Left cardiac atrium (tissue), 4 donors: ENCODE measurements around the gene PLAC8L1. TPM values are rescaled to one million over a fixed set of nuclear protein-coding genes. Genes with fewer than 3 reads are reported as not detected.

Source experiments
- ATAC-seq, 2 donors: fragments of 200-7000 bp; cut with Tn5 transposase; one replicate each; pipeline ENCODE4 v1.9.1; 2020; ENCODE audit warnings: mild to moderate bottlenecking in 2 of 2, moderate library complexity in 2 of 2
- DNase-seq: peaks from one replicate; pipeline ENCODE4 v3.0.0-alpha.2; 2020
- intact Hi-C, 2 donors: fragments of 100-400 bp; cut with DNase I; formaldehyde crosslinking; loops; one replicate each; pipeline versions ENCODE4 v1.14.1 to v1.15.1; 2022 to 2023
- total RNA-seq, 2 donors: library from RNA; stranded (reverse); fragmentation: NEBNext Ultra II Directional; extraction: Animal tissue kit (Norgen Biotek cat#: 25700); gene quantifications; one replicate each; pipeline ENCODE4 v1.2.1, GENCODE V29; 2021
- donor health status: DM: no; HTN: yes; CAD: no.
- donor health status: DM: no; HTN: yes; CAD: no; lungs with severe emphysema.
- donor health status: DM: yes; HTN: yes; CAD: no.
- donor health status: Dilated cardiomyopathy.

The PLAC8L1 gene
- total RNA-seq, 2 donors from 2014 or later, result 0.62 TPM; not detected in 1

DNA sequence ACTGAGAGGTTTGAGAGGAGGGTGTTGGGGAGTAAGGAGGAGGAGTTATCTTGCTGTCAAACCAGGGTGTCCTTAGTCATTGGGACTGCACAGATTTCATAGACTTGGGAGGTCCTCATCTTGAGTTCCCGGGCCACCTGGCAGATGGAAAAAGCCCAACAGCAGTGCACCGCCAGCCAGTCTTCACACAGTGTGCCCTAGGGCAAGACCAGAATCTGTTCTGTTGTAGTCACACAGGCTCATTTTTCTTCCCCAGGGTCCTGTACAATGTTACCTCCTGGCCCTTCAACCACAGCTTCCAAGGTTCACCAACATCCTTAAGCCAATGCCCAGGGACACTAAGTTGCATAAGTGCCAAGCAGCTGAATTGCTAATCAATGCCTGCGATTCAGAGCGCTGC is 21.0 kb downstream of the PLAC8L1 start:
- DNase-seq (no peak), ATAC-seq (no peak)
- intact Hi-C loops, result no loop called here

DNA sequence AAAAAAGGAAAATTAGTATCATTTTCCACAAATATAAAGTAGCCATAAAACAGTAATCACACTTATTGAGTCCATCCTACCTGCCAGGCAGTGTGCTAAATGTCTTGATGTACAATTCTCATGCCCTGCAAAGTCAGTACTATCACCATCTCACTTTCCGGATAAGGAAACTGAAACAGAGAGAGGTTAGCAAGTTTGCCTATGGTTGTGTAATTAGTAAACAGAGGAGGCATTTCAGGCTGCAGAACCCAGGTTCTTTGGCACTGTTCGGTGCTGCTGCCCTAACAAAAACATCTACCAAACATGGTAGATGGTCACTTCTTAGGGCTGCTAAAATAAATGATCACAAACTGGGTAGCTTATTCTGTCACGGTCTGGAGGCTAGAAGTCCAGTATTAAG is 22.6 kb downstream of the PLAC8L1 start:
- intact Hi-C loops, result no loop called here
- no peak for DNase-seq
- ATAC-seq, result no peak

DNA sequence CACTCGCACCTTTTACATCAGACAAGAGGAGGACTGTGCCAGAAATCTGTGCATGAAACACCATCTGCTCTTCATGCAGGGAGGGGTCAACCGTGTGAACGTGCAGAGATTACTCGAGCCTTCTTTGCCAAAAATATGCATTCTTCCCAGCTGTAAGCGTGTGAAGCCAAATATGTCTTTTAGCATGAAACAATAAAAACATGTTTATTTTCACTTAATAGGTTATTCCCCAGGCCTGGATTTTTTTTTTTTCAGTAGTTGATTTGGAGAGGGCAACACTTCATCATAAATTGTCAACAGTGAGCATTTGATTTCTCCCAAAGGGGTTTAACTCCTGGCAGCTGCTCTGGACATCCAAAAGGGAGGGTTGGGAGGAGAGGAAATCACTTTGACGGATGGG is 23.8 kb downstream of the PLAC8L1 start:
- DNase-seq, result no peak
- intact Hi-C loops, result no loop called here
- peak in 1 of 2 donors; percentile 27 for ATAC-seq

DNA sequence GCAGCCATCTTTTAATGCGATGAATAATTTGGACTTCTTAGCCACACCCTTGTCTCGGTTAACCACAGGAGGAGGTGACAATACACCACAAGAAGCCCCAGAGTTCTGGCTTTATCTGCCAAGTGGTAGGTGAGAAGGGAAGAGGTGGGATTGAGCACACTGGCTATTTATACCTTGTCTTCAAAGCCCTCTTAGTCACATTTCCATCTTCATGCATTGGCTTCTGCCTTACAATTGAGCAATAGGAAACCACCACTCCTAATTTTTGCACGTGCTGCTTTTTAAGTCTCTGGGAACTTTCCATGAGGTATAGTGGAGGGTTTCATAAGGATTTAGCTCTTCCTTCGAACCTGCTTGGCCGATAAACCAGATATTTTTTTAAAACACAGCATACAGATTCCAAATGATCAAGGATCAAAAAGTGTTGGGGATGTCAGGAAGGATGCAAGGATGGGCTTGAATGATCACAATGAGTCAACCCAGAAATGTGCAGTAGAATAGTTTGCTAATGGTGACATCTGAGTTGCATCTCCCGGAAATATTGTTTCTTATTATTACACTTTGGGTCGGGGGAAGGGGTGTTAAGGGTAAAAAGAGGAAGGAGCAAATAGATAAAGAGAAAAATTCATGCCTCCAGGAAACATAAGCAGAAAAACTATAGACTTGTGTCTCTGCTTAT is 25.5 kb downstream of the PLAC8L1 start:
- DNase-seq, result no peak
- peak in 1 of 2 donors; percentile 30 for ATAC-seq
- intact Hi-C loops, result no loop called here

DNA sequence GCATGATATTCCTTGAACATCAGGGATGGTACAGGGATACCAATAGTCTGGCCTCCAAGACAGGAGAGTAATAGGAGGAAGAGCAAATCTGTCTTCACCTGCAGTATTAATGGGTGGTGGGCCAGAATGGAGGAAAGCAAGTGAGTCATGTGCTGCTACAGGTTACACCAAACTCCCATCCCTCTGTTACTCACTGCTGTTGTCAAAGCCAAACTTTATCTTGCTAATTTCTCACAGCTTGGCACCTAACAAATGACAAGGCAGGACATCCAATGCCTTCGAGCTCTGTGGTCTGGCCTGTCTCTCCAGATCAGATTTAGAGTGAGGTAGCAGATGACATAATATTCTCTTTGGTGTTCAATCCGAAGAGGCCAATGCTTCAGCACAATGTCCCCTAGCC is 26.8 kb downstream of the PLAC8L1 start:
- peak in 1 of 2 donors; percentile 56 for ATAC-seq
- no peak for DNase-seq

DNA sequence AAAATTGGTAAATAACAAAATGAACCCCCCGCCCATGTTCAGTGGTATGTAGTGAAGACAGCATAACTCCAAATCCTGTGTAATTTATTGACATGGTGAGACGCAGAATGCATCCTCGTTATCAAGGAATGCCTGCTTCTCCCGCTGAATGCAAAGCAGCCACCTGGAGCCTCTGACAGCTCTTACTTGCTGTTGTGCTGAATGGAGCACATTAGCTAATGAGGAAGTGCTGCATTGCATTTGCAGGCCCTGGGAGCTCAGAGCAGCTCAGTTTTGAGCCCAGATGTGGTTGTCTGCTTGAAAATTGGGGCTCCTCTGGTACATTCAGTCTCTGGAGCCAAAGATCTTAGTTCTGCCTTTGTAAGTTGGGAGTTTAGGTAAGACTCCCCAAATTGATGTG is 28.9 kb downstream of the PLAC8L1 start:
- ATAC-seq (no peak), DNase-seq (no peak)
- intact Hi-C loops, result no loop called here

More for the DNA sequence above, 26.8 kb downstream of the PLAC8L1 start:
- intact Hi-C loops, result no loop called here

DNA sequence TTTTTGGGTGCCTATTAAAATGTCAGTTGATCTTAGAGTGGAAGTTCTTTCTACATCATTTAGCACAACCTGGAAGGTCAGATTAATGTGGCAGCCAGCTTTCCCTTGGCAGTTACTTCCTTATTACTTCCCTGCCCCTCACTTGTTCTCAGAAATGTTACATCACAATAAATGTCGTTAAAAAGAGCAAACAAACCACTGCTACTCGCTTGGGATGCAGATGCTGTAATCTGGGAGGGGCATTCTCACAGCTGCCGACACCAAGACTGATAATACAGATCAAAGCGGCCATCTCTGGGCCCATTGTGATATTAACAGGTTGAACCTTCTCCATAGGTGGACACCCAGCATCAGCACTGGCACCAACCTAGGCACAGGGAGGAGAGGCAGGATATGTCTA is 29.3 kb downstream of the PLAC8L1 start:
- DNase-seq, result no peak
- intact Hi-C loops, result no loop called here
- ATAC-seq, result peak in 1 of 2 donors; percentile 12

DNA sequence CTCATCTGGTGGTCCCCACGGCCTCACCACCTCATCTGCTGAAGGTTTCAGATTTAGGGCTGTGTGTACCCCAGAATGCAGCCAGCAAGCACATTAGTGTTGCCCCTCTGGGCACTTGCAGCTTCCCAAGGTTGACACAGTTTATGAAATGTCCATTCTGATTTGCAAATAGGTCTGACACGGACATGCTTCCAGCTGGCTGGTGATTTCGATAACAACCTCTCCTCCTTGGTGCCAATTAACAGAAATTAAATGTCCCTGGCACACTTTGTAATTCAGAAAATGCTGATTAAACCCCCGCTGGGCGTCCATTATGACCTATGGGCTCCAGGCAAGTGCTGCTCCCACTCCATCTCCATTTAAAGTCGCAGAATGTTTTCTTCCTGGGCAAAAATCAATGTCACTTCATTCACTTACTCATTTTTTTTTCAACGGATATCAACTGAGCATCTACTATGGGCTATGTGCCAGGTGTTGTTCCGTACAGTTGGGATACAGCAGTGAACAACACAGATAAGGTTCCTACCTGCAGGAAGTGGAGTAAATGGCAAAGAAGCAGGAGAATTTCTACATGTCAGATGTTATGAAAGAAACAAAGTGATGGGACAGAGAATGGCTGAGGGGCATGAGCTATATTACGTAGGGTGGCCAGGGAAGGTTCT is 32.0 kb downstream of the PLAC8L1 start:
- intact Hi-C loops, result no loop called here
- ATAC-seq (peak in 1 of 2 donors; percentile 20), DNase-seq (no peak)

DNA sequence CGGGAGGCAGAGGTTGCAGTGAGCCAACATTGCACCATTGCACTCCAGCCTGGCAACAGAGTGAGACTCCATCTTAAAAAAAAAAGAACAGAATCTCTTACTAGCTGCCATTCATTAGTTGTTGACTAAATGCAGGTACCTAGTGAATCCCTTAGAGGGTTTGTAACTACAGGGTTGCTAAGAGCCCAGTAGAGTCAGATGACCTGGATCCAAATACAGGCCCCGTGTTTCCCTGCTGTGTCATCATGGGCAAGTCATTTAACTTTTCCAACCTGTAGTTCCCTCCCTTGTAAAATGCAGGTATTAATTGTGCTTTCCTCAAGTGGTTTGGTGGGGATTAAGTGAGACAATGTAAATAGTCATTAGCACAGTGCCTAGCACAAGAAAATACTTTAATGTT is 32.8 kb downstream of the PLAC8L1 start:
- no peak for ATAC-seq
- DNase-seq, result no peak
- intact Hi-C loops, result no loop called here

DNA sequence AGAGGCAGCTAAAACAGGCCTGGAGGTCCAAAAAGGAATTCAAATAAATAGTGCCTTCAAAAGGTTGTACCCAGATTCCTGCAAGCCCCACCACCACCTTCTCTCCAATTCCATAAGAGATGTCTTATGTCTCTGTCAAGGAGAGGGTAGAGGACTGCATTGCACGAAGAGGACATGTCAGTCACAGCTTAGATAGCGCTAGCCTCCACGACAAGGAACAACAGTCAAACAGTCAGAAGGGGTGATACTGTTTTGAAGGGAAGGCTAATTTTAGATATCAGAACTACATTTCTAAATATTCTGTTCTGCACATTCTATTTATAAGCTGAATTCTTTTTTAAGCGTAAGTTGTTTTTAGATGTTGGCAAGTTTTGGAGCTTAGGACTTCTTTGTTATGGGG is 34.2 kb downstream of the PLAC8L1 start:
- no peak for DNase-seq
- intact Hi-C loops, result no loop called here
- peak; percentile 60 to 76 for ATAC-seq

DNA sequence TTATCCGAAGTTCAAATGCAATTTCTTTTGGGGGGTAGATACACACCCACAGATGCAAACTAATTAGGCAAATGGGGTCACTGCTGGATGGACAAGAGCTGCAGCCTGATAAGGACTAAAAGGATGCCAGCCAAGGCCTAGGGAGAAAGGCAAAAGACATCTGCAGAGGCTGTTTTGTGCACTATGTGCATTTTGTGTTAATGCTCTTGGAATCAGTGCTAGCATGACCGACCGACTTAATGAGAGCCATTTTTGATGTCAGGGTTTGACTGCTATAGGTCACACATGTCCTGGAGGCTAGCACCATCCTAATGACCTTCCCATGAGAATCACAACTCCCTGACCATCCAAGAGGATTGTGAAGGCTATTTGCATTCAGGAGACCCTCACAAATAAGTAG is 34.6 kb downstream of the PLAC8L1 start:
- DNase-seq (no peak), ATAC-seq (no peak)
- intact Hi-C loops, result no loop called here

DNA sequence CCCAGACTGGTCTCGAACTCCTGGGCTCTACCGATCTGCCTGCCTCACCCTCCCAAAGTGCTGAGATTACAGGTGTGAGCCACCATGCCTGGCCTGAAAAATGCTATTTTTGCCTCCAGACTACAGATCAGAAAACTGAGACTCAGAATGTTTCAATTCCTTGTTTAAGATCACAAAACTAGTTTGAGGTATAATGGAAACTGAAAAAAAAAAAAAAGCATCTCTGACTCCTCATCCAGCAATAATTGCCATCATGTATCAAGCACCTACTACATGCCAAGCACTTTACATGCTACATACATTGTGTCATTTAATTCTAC is 35.6 kb downstream of the PLAC8L1 start:
- ATAC-seq, result no peak
- intact Hi-C loops, result no loop called here
- DNase-seq, result no peak

DNA sequence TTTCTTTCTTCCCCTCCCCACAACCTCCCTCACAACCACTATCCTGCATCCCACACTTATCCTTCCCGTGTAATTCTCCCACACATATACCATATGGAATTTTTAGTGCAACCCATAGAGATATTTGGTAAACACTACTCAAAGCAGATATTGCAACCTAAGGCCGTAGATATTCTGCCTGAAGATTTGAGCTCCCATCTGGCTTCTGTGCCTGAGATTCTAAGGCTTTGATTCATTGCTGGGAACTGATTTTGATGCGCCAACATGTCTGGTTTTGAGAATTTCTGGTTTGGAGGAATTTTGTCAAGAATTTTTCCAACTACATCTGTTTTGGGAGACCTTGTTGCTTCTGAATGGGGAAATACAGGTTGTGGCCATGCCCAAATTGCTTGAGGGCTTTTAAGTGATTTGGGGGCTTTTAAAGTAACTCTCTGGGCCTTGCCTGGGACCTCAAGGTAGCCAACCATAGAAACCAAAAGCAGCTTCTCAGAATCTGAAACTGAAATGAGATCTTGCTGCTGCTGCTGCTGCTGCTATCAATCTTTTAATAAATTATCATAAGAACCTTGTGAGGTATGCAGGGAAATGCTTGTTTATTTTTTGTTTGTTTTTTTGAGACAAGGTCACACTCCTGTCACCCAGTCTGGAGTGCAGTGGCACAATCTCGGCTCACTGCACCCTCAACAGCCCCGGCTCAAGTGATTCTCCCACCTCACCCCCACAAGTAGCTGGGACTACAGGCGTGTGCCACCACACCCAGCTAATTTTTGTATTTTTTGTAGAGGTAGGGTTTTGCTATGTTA is 36.2 kb downstream of the PLAC8L1 start:
- intact Hi-C loops, result no loop called here
- DNase-seq (no peak), ATAC-seq (no peak)

DNA sequence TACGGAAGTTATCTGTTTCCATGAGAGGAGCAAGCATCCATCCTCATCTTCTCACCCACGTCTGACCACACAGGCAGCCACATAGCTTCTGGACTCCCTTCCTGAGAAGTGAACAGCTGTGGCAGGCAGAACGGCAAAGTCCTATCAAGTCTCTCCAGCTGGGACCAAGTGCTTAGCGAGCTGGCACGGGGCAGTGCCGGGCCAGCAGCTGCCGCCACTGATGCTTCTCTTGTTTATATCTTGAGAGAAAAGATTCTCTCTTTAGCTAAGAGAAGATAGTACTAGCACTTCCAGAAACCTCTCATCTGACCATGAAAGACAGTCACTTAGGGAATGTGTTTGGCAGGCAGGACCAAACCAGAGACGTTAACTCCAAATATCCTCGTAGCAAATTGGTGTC is 37.2 kb downstream of the PLAC8L1 start:
- DNase-seq (no peak), ATAC-seq (peak; percentile 42 to 65)
- intact Hi-C loops, result no loop called here

DNA sequence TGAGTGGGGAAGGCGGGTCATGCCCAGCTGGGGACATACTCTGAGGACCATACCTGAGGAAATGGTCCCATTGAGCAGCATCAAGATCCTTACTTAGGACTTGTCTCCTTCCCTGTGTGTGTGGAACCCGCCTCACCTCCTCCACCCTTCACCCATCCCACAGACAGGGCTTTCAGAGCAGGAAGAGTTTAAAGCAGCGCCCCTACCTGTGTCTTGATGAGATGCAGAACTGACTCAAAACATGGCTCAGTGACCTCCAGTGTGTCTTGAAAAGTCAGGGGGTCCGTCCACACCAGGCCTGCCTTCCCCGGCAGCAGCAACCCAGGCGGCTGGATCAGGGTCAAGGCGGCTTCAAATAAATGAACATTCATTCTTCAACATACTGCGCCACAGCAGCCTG is 38.4 kb downstream of the PLAC8L1 start:
- DNase-seq (no peak), ATAC-seq (no peak)
- intact Hi-C loops, result no loop called here

DNA sequence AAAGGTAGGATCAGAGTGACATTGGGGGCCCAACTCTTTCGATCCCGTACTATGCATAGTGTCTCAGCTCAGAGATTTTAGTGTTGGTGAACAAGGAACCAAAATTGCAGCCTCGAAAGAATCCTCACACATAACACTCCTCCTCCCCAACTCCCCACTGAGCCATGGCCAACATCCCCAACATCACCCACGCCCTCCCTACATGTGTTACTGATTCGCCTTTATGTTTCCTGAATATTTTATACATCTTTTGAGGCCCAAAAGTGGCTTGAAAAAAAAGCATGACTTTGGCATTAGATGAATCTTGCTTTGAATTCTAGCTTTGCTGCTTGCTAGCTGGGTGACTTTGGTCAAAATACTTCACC is 45.2 kb downstream of the PLAC8L1 start:
- peak in 1 of 2 donors; percentile 3 for ATAC-seq
- intact Hi-C loops, result no loop called here
- no peak for DNase-seq

DNA sequence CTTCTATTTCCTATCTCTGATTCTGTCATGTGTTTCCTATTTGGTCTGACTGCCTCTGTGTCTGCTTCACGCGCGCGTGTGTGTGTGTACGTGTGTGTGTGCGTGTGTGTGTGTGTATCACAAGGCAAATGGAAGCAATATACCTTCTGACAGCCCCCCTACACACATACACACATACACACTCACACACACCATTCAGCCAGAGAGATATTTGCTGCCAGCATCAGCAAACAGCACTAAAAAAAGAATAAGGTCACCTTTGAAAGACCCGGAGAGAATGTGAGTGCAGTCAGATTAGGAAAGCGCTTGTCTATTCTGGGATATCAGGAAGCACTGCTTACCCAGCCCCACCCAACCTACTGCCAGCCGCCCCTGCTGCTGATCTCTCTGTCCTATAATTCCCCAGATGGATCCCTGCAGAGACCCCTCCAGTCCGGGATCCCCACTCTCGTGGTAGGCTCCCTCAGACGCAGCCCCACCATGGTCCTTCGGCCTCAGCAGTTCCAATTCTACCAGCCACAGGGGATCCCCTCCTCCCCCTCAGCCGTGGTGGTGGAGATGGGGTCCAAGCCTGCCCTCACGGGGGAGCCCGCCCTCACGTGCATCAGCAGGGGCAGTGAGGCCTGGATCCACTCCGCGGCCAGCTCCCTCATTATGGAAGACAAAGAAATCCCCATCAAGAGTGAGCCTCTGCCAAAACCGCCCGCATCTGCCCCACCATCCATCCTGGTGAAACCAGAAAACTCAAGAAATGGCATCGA is 45.7 kb downstream of the PLAC8L1 start:
- intact Hi-C loops, result loop anchor here in 1 of 2 donors (10.0 kb wide), 1 partner anchor 225 kb away; the partner anchor contains the start of gene PRELID2
- peak; percentile 45 for DNase-seq

DNA sequence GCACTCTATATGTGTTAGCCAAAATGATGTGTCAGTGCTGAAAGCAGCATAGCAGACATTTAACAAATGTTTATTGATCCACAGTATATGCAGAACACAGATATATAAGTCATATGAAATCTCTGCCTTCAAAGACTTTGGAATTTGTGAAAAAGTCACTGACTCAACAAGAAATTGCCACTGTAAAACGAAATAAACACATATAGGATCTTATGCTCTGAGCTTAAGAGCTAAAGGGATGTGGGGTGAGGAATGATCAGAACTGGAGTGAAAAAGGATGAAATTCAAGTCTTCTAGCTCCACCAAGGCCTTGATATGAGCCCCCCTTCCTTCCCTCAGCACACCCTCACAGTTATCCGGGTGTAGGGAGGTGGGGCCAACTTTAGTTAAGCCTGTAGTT is 49.9 kb downstream of the PLAC8L1 start:
- no peak for ATAC-seq
- intact Hi-C loops, result loop anchor here in 1 of 2 donors (10.0 kb wide), 1 partner anchor 221 kb away; the partner anchor contains the start of gene PRELID2
- DNase-seq, result no peak

More for the DNA sequence above, 45.7 kb downstream of the PLAC8L1 start:
- ATAC-seq, result peak; percentile 88 to 91

DNA sequence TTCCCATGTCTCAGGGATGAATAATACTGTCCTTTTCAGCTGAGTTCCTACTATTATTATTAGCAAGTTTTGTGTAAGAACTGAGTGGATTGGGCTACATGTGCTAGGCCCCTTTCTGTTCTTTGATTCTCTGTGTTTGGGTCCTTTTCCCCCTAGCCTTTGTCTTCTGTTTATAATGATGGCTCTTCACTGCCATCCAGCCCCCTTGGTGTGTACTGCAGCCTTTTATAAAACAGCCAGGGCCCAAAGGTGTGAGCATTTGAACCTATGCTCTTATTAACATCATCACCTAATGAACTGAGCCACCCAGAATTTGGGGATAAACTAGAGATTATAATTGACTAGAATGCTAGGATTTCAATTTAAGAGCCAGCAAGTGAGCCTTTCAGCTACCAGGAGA is 52.6 kb downstream of the PLAC8L1 start:
- ATAC-seq (no peak), DNase-seq (no peak)
- intact Hi-C loops, result loop anchor here in 1 of 2 donors (5.0 to 10.0 kb wide), 2 partner anchors 218 to 350 kb away; partner anchors contain the start of gene PRELID2
